ENCODE data around the gene DAZAP1. TPM values are rescaled to one million over a fixed set of nuclear protein-coding genes. Genes with fewer than 3 reads are reported as not detected.

DAZAP1 gene
- total RNA-seq, 1 donor from 2014 or later = 61.5 TPM

GRCh38 chr19:1423436-1424191 lies 16.2 kb downstream of the DAZAP1 start:
- no peak for DNase-seq (ENCODE audit: extremely low read depth, low read depth, low spot score)

DNA sequence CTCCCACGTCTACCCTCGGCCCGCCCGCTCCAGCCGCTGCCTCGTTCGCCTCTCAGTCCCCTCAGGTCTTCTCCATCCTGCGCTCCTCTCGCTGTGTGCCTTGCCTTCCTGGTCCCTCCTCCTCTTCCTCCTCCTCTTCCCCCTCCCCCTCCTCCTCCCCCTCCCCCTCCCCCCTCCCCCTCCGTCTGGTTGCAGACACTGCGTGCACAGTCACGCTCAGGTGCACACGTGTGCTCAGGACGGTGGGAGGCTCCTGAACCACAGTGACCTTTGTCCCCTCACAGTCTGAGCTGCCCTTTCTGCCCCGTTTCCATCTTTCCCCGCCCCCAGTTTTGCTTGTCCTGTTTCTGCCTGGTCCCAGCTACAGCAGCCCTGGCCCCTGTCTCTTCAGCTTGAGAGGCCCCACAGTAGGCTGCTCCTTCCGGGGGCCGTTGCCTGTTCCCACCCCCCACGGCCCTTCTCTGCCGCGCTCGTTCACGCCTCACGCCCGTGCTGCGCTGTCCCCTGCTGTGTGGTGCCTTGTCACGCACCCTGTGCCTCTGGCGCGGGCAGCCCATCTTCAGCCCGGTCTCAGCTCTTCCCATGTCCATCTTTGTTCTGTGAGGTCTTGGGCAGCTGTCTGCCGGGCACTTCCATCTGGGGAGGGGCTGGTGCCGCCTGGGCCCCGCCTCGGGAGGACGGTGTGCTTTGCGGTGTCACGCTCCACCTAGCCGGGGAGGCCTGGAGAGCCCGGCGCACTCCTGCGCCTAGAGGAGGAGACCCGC lies 17.0 kb downstream of the DAZAP1 start:
- DNase-seq (ENCODE audit: extremely low read depth, low read depth, low spot score) = no peak

DNA sequence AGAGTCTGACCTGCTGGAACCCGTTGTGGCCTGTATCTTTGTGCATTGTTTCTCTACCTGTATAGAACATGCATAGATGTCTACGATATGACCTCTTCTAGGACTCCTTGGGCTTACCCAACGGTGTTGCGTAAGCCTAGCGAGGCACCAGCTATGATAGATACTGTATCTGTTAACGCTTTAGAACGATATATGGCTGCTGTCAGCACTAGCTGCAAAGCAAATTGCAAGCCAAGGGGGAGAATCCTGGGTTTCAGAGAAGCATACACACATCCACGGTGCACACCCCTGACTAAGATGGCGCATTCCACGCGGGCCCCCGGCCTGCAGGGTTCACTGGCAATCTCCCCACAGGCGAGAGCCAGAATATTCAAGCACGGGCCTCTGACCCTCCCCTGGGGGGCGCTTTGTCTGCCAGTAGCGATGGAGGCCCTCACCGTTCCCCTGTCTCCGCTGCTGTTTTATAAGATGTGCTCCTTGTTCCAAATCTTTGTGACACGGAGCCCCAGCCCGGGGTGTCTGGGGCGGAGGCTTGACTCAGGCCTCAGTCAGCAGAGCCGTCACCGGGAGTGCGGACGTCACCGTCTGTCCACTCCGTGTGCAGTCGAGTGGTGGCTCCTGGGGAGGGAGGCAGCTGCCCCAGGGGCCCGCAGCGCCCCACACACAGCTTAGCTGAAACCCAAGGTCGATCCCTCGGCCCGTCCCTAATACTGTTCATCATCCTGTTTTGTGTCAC lies 17.9 kb downstream of the DAZAP1 start:
- DNase-seq (ENCODE audit: extremely low read depth, low read depth, low spot score) = no peak

DNA sequence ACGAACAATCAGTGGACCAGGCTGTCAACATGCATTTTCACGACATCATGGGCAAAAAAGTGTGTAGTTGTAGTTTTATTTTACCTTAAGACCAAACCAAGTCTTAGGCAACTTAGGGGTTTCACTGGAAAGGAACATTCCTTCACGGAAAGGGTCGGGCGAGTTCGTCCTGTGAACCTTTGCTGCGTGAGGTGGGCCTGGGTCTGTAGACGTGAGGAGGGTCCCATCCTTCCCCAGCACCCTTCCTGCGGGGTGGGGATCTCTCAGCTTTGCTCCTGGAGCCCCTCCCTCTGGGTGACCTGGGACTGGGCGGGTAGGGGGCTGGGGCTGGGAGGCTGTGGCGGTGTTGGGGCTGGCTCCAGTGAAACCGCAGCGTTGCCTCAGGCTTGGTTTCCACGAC lies 18.5 kb downstream of the DAZAP1 start:
- no peak for DNase-seq (ENCODE audit: extremely low read depth, low read depth, low spot score)

- DNase-seq (ENCODE audit: extremely low read depth, low read depth, low spot score) = no peak
These were observed 19.4 kb downstream of the DAZAP1 start for GRCh38 chr19:1426736-1427135.

- no peak for DNase-seq (ENCODE audit: extremely low read depth, low read depth, low spot score)
These were observed 20.0 kb downstream of the DAZAP1 start for GRCh38 chr19:1427221-1427920.

GRCh38 chr19:1428738-1429391 lies 21.5 kb downstream of the DAZAP1 start:
- DNase-seq (ENCODE audit: extremely low read depth, low read depth, low spot score) = no peak

DNA sequence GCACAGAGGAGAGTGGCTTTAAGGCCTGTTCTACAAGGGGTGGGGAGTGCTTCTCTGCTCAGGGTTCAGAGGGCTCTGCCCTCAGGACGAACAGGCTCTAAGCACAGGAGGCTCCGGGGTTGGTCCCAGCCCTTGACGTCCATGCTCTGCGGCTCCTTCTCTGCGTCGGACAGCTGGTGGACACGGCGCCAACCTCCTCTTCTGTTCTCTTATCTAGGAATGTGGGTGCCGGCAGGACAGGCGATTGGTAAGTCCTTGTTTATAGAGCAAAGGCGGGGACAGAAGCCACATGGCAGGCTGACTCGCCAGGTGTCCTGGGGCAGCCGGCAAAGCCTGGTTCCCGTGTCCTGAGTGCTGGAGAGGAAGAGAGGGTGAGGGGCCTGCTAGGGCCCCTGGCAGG lies 22.4 kb downstream of the DAZAP1 start:
- DNase-seq (ENCODE audit: extremely low read depth, low read depth, low spot score) = no peak

DNA sequence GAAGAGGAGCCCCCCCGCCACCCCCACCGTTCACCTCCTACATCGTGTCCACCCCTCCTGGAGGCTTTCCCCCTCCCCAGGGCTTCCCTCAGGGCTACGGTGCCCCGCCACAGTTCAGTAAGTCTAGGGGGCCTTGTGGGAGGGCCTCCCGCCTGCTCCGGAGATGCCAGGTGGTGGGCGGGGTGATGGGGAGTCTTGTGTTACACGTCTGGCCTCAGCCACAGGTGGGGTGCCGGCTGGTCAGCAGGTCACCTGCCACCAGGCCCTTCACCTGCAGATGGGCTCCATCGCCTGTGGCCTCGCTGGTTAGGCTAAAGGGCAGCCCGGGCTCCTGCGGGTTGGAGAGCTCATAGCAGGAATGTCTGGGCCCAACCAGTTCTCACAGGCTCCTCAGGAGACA lies 22.9 kb downstream of the DAZAP1 start:
- DNase-seq (ENCODE audit: extremely low read depth, low read depth, low spot score) = no peak

DNA sequence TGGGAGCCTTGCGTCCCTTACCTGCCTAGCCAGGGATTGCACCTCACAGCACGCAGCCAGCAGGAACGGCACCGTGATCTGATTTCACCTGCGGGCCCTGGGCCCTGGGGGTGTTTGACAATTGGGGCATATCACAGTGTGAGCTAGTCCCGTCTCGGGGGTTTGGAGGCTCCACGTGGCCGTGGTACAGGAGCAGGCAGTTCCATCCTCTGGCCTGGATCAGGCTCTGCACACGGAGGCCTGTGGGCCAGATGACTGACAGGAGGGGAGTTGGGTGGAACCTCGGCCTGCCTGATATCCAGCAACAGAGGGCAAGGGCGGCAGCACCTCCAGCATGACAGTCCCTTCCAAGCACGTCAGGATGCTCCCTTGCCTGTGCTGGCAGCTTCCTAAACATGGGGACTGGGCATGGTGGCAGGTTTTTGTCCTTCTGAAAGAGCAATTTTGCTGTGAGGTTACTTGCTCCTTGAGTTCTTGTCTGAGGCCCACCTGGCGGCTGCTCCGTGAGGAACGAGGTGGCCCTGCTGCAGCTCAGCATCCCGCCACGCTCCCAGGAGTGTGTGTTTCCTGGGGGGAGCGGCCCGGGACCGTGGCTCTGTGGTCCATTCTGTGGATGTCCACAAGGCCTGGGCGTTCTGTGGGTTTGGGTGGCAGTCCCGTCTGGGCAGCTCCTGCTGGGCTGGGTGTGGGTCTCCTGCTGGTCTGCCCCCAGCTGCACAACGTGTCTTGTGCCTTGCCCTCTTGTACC lies 24.5 kb downstream of the DAZAP1 start:
- no peak for DNase-seq (ENCODE audit: extremely low read depth, low read depth, low spot score)

GRCh38 chr19:1432507-1432887 lies 25.1 kb downstream of the DAZAP1 start:
- DNase-seq (ENCODE audit: extremely low read depth, low read depth, low spot score) = no peak

GRCh38 chr19:1433119-1434039 lies 26.0 kb downstream of the DAZAP1 start:
- DNase-seq (ENCODE audit: extremely low read depth, low read depth, low spot score) = no peak

- DNase-seq (ENCODE audit: extremely low read depth, low read depth, low spot score) = no peak
These were observed 26.6 kb downstream of the DAZAP1 start for GRCh38 chr19:1434040-1434366.

DNA sequence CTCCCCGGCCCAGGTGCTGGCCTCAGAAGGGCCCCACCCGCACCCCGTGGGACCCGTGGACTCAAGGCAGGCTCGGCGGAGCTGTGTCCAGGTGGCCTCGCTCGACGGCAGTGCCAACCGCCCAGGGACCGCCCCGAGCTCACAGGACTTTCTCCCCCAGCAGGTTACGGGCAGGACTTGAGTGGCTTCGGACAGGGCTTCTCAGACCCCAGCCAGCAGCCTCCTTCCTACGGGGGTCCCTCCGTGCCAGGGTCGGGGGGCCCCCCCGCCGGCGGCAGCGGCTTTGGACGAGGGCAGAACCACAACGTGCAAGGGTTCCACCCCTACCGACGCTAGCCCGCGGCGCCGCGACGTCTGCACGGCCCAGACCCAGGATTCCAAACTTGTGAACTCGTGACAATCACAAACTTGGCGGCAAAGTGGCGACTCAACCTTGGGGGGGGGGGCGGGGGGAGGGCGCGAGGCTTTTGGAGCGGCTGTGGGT lies 27.2 kb downstream of the DAZAP1 start:
- no peak for DNase-seq (ENCODE audit: extremely low read depth, low read depth, low spot score)

GRCh38 chr19:1435378-1435989 lies 28.1 kb downstream of the DAZAP1 start:
- no peak for DNase-seq (ENCODE audit: extremely low read depth, low read depth, low spot score)

GRCh38 chr19:1437609-1438008 lies 30.2 kb downstream of the DAZAP1 start:
- no peak for DNase-seq (ENCODE audit: extremely low read depth, low read depth, low spot score)

DNA sequence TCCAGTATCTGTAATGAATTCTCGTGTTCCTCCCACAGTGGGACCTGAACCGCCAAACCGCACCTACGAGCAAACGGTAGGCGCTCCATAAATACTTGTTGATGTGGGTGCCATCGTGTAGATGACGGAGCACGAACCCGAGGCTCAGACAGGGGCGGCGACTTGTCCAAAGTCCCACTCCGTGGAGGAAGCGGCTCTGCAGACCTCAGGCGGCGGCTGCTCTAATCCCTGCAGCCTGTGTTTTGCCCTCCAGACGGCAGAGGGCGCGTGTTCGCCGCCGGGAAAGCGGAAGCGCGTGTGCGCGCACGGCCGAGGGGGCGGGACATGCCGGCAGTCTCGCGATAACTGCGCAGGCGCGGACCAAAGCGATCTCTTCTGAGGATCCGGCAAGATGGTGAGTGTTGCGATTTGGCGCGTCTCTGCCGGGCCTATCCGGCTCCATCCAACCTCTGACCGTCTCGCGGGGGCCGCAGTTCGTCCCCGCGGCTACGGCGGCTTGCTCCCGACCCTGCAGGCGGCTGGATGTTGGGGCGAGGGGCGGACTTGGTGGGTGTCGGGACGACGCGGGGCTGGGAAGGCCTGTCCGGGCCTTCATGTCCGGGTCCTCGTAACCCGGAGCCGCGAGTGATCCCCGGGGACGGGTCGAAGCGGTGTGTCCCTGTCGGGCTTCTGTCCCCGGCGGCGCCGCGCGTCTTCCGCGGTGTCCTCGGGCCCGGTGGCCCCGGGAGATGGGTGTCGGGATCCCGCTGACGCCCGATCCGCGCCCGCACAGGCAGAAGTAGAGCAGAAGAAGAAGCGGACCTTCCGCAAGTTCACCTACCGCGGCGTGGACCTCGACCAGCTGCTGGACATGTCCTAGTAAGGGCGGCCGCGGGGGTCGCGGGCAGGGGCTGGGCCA lies 30.9 kb downstream of the DAZAP1 start, which contains the start of gene RPS15:
RPS15 (plus strand) TSS at position 362 of the 898 bp plus-strand sequence; CDS start at position 392, 30 bp downstream.
- peak; percentile 55 for DNase-seq (ENCODE audit: extremely low read depth, low read depth, low spot score)

Data from glomerular endothelial cell (primary cell).